Suprapubic skin (tissue), 4 donors: ENCODE measurements around the gene SETD2. TPM values are rescaled to one million over a fixed set of nuclear protein-coding genes. Genes with fewer than 3 reads are reported as not detected.

Source experiments
- DNase-seq, 2 donors: peaks; one replicate each; pipeline ENCODE4 v3.0.0-alpha.2; 2019; ENCODE audit warnings: low spot score in 2 of 2
- H3K27ac ChIP-seq: fragments of 200-600 bp; sonication (generic); one replicate; pipeline ENCODE4 v1.5.1; 2019
- H3K27me3 ChIP-seq: fragments of 200-600 bp; sonication (generic); one replicate; pipeline ENCODE4 v1.5.1; 2019
- H3K36me3 ChIP-seq: fragments of 200-600 bp; sonication (generic); one replicate; pipeline ENCODE4 v1.5.1; 2019
- H3K4me1 ChIP-seq: fragments of 200-600 bp; sonication (generic); one replicate; pipeline ENCODE4 v1.5.1; 2019
- H3K4me3 ChIP-seq: fragments of 200-600 bp; sonication (generic); one replicate; pipeline ENCODE4 v1.5.1; 2019; ENCODE audit warnings: mild to moderate bottlenecking
- H3K9me3 ChIP-seq: fragments of 200-600 bp; sonication (generic); one replicate; pipeline ENCODE4 v1.5.1; 2019
- EP300 ChIP-seq: sonication (generic); formaldehyde crosslinking; IDR thresholded peaks from one replicate; pipeline ENCODE4 v1.6.1; 2017; ENCODE audit warnings: antibody characterized with exemption
- POLR2A ChIP-seq, 2 donors: fragments of 450-650 bp; IDR thresholded peaks; one replicate each; pipeline ENCODE4 v1.6.1; 2017; ENCODE audit warnings: antibody characterized with exemption in 2 of 2, mild to moderate bottlenecking in 2 of 2, moderate library complexity in 2 of 2
- POLR2AphosphoS5 ChIP-seq, 3 donors: sonication (generic); formaldehyde crosslinking; IDR thresholded peaks; one replicate each; pipeline ENCODE4 v1.6.1; 2017; ENCODE audit warnings: antibody characterized with exemption in 3 of 3
- WGBS: methylation state at CpG from one replicate; pipeline ENCODE4 v1.1.5; 2018; 5-methylcytosine and 5-hydroxymethylcytosine counted together
- total RNA-seq, 4 donors: library from RNA; depleted of rRNA; stranded (reverse); fragments of >200 nt; gene quantifications; one replicate each; pipeline ENCODE4 v1.1.0, GENCODE V29; 2016
- TF ChIP-seq, protein P1 (sequence below), 2 donors: fragments of 200-600 bp in 1 of 2; fragments of 450-650 bp in 1 of 2; sonication (generic) in 1 of 2; IDR thresholded peaks; one replicate each; pipeline ENCODE4 v1.5.1; 2016 to 2019; ENCODE audit warnings: antibody characterized with exemption in 2 of 2, mild to moderate bottlenecking in 1 of 2, moderate library complexity in 1 of 2

The SETD2 gene
- total RNA-seq, 4 donors from 2014 or later, result 41.4 to 78.6 (median 53.4) TPM

DNA sequence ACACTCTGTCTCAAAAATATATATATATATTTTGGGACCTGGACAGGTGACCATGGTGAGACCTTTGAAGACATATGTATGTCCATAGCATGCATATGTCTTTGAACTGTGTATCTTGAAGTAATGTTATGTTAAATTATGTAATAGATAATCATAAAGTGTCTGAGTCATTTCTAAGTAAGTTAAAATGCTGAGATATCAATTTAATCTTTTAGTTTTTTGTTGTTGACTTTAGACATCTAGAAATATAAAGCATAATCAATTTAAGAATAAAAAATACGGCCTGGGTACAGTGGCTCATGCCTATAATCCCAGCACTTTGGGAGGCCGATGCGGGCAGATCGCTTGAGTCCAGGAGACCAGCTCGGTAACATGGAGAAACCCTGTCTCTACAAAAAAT is 12.7 kb upstream of the SETD2 start:
- no peak for DNase-seq
- Histone ChIP-seq H3K4me3 (no peak overlapping the region), H3K27me3 (no peaks in the 10 kb centered on the region), H3K4me1 (no peaks in the 10 kb centered on the region), H3K9me3 (no peaks in the 10 kb centered on the region), H3K27ac (no peak overlapping the region), H3K36me3 (peaks cover 11% of the 10 kb centered on the region)
- 98% methylated on average over 5 of the region's 5 CpGs for WGBS
- no peak for TF ChIP-seq EP300
- TF ChIP-seq POLR2A (IDR thresholded peaks at IDR 0.05), result no peak
- TF ChIP-seq POLR2AphosphoS5 (IDR thresholded peaks at IDR 0.05), result no peak
- TF ChIP-seq, protein P1, sequence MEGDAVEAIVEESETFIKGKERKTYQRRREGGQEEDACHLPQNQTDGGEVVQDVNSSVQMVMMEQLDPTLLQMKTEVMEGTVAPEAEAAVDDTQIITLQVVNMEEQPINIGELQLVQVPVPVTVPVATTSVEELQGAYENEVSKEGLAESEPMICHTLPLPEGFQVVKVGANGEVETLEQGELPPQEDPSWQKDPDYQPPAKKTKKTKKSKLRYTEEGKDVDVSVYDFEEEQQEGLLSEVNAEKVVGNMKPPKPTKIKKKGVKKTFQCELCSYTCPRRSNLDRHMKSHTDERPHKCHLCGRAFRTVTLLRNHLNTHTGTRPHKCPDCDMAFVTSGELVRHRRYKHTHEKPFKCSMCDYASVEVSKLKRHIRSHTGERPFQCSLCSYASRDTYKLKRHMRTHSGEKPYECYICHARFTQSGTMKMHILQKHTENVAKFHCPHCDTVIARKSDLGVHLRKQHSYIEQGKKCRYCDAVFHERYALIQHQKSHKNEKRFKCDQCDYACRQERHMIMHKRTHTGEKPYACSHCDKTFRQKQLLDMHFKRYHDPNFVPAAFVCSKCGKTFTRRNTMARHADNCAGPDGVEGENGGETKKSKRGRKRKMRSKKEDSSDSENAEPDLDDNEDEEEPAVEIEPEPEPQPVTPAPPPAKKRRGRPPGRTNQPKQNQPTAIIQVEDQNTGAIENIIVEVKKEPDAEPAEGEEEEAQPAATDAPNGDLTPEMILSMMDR (IDR thresholded peaks at IDR 0.05), result no peak

DNA sequence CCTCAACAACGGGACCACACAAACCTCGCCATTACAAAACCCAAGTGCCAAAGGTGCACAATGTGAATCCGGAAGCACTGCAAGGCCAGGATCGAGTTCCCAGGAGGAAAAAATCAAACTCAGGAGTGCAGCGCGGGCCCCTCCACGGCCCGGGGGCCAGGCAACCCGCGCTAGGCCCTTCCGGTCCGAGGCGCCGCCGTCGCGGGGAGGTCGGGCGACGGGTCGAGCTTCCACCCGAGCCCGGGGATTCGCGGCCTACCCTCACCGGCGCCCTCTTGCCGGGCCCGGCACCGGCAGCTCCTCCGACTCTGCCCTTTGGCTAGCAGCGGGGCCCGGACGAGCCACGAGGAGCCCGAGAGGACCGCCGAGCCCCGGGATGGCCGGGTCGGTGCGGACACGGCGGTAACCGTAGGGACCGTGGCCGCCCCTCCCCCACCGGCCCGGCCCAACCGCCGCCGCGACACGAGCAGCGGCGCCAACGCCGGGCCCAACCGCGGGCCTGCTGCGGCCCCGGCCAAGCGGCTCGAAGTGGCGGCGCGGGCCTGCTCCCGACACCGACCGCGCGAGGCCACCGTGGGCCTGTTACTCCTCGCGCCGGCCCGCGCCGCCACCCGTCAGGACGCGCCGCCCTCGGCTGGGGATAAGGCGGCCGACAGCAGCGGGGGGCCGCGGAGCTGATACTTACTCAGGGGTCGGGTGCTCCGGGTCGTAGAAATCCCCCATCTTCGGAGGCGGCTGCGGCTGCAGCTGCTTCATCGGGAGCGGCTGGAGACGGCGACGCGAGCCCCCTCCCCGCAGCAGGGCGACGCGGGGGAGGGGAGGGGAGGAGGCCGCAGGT is 525 bp downstream of the SETD2 start:
- TF ChIP-seq, protein P1 (IDR thresholded peaks at IDR 0.05), result no peak
- peak in 1 of 3 donors; percentile 29 for TF ChIP-seq POLR2AphosphoS5 (IDR thresholded peaks at IDR 0.05)
- 0% methylated on average over 26 of the region's 106 CpGs for WGBS
- Histone ChIP-seq H3K27ac (peak overlapping the region; percentile 97), H3K4me3 (peak overlapping the region; percentile 90), H3K4me1 (peaks cover 54% of the 10 kb centered on the region), H3K9me3 (no peaks in the 10 kb centered on the region), H3K36me3 (no peaks in the 10 kb centered on the region), H3K27me3 (no peaks in the 10 kb centered on the region)
- peak in 1 of 2 donors; percentile 68 for DNase-seq

DNA sequence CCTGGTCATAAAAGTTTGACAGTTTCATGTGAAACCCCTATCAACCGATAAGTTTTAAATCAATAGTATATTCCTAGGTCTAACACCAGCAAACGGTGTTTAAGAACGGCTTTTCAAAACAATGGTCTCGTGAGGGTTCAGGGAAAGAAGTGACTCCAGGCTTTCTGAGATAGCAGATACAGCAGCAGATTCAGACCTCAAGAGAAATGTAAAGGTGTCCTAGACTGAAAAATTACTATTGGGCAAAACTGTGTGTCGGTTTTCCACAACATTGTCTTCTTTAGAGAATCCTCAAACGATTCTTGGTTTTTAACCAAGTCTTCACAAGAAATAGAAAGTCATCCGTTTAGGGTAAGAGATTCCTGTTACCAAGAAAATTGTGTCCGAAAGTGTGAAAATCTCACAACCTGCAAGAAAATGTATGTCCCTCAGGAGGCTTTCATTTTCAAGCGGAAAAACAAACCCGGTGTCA is 1.2 kb downstream of the SETD2 start:
- Histone ChIP-seq H3K27me3 (no peaks in the 10 kb centered on the region), H3K4me1 (peaks cover 54% of the 10 kb centered on the region), H3K4me3 (peak overlapping the region; percentile 90), H3K36me3 (no peaks in the 10 kb centered on the region), H3K27ac (peak overlapping the region; percentile 97), H3K9me3 (no peaks in the 10 kb centered on the region)
- no peak for DNase-seq
- TF ChIP-seq EP300, result no peak
- no peak for TF ChIP-seq POLR2AphosphoS5 (IDR thresholded peaks at IDR 0.05)
- TF ChIP-seq POLR2A (IDR thresholded peaks at IDR 0.05), result no peak
- TF ChIP-seq, protein P1 (IDR thresholded peaks at IDR 0.05), result no peak
- WGBS, result 4% methylated on average over 10 of the region's 10 CpGs

DNA sequence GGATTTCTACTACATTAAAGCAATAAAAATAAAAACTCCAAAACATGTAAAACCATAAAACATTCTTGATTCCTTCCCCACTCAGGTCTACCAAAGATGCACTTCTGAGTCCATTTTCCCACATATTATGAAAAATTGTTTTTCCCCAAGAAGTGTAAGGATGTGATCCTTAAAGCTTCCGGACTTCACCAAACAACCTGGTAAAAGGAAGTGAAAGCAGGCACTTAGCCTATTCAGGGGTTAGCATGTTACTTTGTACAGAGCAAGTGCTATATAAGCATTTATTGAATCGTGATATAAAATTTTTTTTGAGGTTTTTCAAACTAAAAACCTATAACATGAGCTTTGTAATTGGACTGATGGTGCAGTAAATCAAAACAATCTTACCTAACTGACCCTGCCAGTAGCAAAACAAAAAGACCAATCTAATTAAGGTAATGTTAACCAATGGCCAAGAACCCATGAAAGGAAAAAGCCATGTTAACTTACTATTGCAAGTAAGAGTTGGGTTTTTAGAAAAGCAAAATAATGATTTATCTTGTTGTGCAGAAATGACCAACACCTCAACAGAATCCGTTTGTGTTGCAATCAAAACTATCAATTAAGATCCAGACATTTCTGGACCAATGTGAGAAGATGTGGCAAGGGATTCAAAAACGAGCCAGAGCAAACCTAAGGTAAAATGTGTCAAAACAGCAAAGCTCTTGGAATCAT is 1.8 kb downstream of the SETD2 start:
- WGBS, result 16% methylated on average over 4 of the region's 4 CpGs
- Histone ChIP-seq H3K4me3 (peak overlapping the region; percentile 90), H3K27me3 (no peaks in the 10 kb centered on the region), H3K27ac (peak overlapping the region; percentile 97), H3K36me3 (no peaks in the 10 kb centered on the region), H3K9me3 (no peaks in the 10 kb centered on the region), H3K4me1 (peaks cover 54% of the 10 kb centered on the region)
- DNase-seq, result no peak
- TF ChIP-seq POLR2AphosphoS5 (IDR thresholded peaks at IDR 0.05) (no peak), POLR2A (IDR thresholded peaks at IDR 0.05) (no peak), EP300 (no peak)
- TF ChIP-seq, protein P1 (IDR thresholded peaks at IDR 0.05), result no peak

DNA sequence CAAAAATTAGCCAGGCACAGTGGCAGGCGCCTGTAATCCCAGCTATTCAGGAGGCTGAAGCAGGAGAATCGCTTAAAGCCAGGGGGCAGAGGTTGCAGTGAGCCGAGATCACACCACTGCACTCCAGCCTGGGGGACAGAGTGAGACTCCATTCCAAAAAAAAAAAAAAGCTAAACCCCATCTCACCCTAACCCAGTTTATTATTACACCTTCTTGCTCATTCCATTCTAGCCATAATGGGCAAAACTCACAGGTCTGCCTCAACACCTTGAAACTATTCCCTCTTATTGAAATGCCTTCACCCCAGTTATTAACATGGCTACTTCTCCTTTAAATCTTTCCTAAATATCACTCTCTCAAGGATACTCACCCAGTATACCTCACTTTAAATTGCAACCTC is 4.1 kb downstream of the SETD2 start:
- H3K4me1 ChIP-seq, result peaks cover 56% of the 10 kb centered on the region
- no peak for DNase-seq
- H3K4me3 ChIP-seq, result no peak overlapping the region
- H3K27ac ChIP-seq, result no peak overlapping the region
- H3K27me3 ChIP-seq, result no peaks in the 10 kb centered on the region
- TF ChIP-seq, protein P1 (IDR thresholded peaks at IDR 0.05), result no peak
- no peak for TF ChIP-seq POLR2AphosphoS5 (IDR thresholded peaks at IDR 0.05)
- TF ChIP-seq EP300, result no peak
- no peak for TF ChIP-seq POLR2A (IDR thresholded peaks at IDR 0.05)
- no peaks in the 10 kb centered on the region for H3K36me3 ChIP-seq
- no peaks in the 10 kb centered on the region for H3K9me3 ChIP-seq
- WGBS, result 69% methylated on average over 3 of the region's 3 CpGs
